RWPE2 (cell line): Measurements from ENCODE around the gene CIAPIN1.

Experiments used
- ATAC-seq: fragments of 200-7000 bp; cut with Tn5 transposase; 3 replicates; pipeline ENCODE4 v1.9.1; 2021; ENCODE audit warnings: low read depth
- DNase-seq: peaks from one replicate; pipeline ENCODE4 v3.0.0-alpha.2; 2020; ENCODE audit warnings: low spot score
- H3K27ac ChIP-seq: fragments of 450-650 bp; 2 replicates; pipeline ENCODE4 v1.5.1; 2017; ENCODE audit warnings: mild to moderate bottlenecking; ENCODE audit not compliant: poor library complexity, severe bottlenecking
- H3K27me3 ChIP-seq: fragments of 250-450 bp; sonication (Bioruptor Pico); 2 replicates; pipeline ENCODE4 v1.5.1; 2021; ENCODE audit warnings: mild to moderate bottlenecking, moderate library complexity; ENCODE audit not compliant: insufficient read depth, poor library complexity, severe bottlenecking
- H3K36me3 ChIP-seq: fragments of 250-450 bp; sonication (Bioruptor Pico); 2 replicates; pipeline ENCODE4 v1.5.1; 2020; ENCODE audit warnings: low read depth, mild to moderate bottlenecking, moderate library complexity
- H3K4me1 ChIP-seq: fragments of 250-450 bp; sonication (Bioruptor Pico); 2 replicates; pipeline ENCODE4 v1.5.1; 2021; ENCODE audit warnings: mild to moderate bottlenecking, moderate library complexity; ENCODE audit not compliant: insufficient read depth, poor library complexity, severe bottlenecking
- H3K4me3 ChIP-seq: fragments of 250-450 bp; sonication (Bioruptor Pico); 2 replicates; pipeline ENCODE4 v1.5.1; 2021; ENCODE audit warnings: mild to moderate bottlenecking, moderate library complexity; ENCODE audit not compliant: severe bottlenecking
- H3K9me3 ChIP-seq: fragments of 250-450 bp; sonication (Bioruptor Pico); 2 replicates; pipeline ENCODE4 v1.5.1; 2021; ENCODE audit warnings: mild to moderate bottlenecking, moderate library complexity; ENCODE audit not compliant: severe bottlenecking
- TF ChIP-seq, protein P1 (sequence below): fragments of 450-650 bp; IDR thresholded peaks from one replicate; pipeline ENCODE4 v1.5.1; 2017; ENCODE audit warnings: mild to moderate bottlenecking, moderate library complexity; ENCODE audit not compliant: poor library complexity, severe bottlenecking

The CIAPIN1 gene

DNA sequence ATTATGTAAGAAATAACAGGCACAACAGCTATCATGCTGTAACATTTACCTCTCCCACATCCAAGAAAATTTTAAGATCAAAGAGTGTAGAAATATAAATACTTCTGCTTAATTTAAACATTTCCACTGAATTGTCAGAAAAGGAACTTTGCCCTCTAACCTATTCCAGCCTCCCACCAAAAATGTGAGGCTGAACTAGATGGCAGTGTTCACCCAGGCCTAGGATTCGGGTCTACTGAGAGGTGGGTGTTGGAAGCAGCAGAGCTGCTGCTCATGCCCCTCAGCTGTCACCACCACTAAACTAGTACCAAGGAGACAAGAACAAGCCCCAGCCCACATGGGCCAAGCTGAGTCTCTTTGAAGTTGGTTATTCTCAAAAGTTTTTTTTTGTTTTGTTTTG is 11.3 kb downstream of the CIAPIN1 start:
- no peaks in the 10 kb centered on the region for H3K9me3 ChIP-seq
- no peak overlapping the region for H3K27ac ChIP-seq
- TF ChIP-seq, protein P1, sequence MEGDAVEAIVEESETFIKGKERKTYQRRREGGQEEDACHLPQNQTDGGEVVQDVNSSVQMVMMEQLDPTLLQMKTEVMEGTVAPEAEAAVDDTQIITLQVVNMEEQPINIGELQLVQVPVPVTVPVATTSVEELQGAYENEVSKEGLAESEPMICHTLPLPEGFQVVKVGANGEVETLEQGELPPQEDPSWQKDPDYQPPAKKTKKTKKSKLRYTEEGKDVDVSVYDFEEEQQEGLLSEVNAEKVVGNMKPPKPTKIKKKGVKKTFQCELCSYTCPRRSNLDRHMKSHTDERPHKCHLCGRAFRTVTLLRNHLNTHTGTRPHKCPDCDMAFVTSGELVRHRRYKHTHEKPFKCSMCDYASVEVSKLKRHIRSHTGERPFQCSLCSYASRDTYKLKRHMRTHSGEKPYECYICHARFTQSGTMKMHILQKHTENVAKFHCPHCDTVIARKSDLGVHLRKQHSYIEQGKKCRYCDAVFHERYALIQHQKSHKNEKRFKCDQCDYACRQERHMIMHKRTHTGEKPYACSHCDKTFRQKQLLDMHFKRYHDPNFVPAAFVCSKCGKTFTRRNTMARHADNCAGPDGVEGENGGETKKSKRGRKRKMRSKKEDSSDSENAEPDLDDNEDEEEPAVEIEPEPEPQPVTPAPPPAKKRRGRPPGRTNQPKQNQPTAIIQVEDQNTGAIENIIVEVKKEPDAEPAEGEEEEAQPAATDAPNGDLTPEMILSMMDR, result no peak
- H3K27me3 ChIP-seq, result no peaks in the 10 kb centered on the region
- no peak for ATAC-seq
- peaks cover 100% of the 10 kb centered on the region for H3K36me3 ChIP-seq
- no peak for DNase-seq
- H3K4me3 ChIP-seq, result no peak overlapping the region
- no peaks in the 10 kb centered on the region for H3K4me1 ChIP-seq

DNA sequence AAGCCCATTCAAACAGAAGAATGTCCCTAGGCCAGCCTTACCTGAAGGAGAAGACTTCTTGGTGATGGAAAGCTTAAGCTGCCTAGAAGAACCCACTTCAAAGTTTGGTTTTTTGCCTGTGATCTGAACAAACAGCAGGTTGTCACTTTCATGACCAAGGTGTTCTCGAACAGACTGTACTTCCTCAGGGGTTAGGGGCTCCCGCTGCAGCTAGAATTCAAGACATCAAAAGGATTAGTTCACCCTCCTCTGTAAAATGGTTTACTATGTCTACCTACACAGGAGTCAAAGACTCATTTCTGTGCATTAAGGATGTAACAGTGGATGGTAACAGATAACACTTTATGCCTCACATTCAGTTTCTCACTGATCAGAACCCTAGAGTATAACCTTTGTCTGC is 13.2 kb downstream of the CIAPIN1 start:
- H3K27ac ChIP-seq, result no peak overlapping the region
- ATAC-seq (no peak), DNase-seq (no peak)
- TF ChIP-seq, protein P1, result no peak
- no peaks in the 10 kb centered on the region for H3K4me1 ChIP-seq
- no peaks in the 10 kb centered on the region for H3K27me3 ChIP-seq
- H3K36me3 ChIP-seq, result peaks cover 93% of the 10 kb centered on the region
- no peaks in the 10 kb centered on the region for H3K9me3 ChIP-seq
- no peak overlapping the region for H3K4me3 ChIP-seq

DNA sequence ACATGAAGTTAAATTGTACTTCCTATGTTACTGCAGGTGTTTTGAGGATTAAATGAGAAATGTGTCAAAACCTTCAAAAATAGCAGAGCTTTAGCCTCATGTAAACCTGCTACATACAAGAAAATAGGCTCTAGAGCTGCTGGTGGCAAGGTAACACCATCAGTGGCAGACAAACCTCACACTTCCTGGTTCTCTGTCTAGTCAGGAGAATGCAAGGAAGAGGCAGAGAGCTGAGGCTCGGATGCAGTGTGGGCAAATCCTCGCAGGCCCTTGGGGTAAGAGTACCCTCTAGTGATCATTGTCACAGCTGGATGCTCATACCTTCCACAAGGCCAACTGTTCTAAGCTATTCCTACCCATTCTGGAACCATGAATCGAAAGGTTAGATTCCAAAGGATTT is 14.2 kb downstream of the CIAPIN1 start:
- no peak overlapping the region for H3K4me3 ChIP-seq
- TF ChIP-seq, protein P1, result no peak
- H3K27me3 ChIP-seq, result no peaks in the 10 kb centered on the region
- H3K4me1 ChIP-seq, result no peaks in the 10 kb centered on the region
- DNase-seq (no peak), ATAC-seq (no peak)
- peaks cover 93% of the 10 kb centered on the region for H3K36me3 ChIP-seq
- no peak overlapping the region for H3K27ac ChIP-seq
- no peaks in the 10 kb centered on the region for H3K9me3 ChIP-seq

DNA sequence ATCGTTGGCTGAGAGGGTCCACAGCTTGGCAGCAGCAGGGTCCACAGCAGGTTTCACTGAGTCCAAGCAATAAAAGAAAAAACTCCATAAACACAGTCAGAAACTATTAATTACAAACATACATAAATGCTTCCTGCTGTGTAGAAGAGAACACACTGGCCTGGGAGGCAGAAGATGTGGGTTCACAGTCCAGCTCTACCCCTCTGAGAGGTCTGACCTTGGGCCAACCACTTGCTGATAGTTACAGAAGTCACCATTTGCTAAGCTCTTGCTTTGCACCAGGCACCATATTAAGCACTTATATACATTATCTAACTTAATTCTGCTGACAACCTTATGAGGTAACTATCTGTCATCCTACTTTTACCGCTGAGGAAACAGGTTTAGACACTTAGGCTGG is 14.7 kb downstream of the CIAPIN1 start:
- peaks cover 93% of the 10 kb centered on the region for H3K36me3 ChIP-seq
- no peak for ATAC-seq
- no peak for DNase-seq
- no peak overlapping the region for H3K27ac ChIP-seq
- no peaks in the 10 kb centered on the region for H3K27me3 ChIP-seq
- TF ChIP-seq, protein P1, result no peak
- H3K4me3 ChIP-seq, result no peak overlapping the region
- H3K9me3 ChIP-seq, result no peaks in the 10 kb centered on the region
- no peaks in the 10 kb centered on the region for H3K4me1 ChIP-seq

DNA sequence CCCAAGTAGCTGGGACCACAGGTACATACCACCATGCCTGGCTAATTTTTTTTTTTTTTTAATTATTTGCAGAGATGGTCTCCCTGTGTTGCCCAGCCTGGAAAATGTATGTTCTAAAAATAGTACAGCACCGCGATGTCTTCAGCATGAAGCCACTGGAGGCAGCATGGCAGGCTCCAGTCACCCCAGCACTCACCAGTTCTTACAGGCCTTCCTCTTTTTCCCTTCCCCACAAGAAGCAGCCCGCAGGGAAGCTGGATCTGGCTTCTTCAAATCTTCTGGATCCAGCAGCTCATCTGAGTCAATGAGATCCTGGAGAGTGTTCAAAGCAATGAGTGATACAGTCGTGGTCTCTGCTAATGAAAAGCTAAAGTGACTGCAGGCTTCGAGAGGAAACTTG is 16.2 kb downstream of the CIAPIN1 start:
- DNase-seq (no peak), ATAC-seq (no peak)
- Histone ChIP-seq H3K4me1 (no peaks in the 10 kb centered on the region), H3K9me3 (no peaks in the 10 kb centered on the region), H3K27ac (no peak overlapping the region), H3K36me3 (peaks cover 81% of the 10 kb centered on the region), H3K4me3 (no peak overlapping the region), H3K27me3 (no peaks in the 10 kb centered on the region)
- TF ChIP-seq, protein P1, result no peak
